Coronary artery (tissue), 2 donors: Measurements from ENCODE around the gene CALM3.
A peak's percentile ranks its signal among the peaks of the same experiment; 100 is the strongest.

Experiments
- DNase-seq: peaks from one replicate; pipeline ENCODE4 v3.0.0-alpha.2; 2017; ENCODE audit warnings: low spot score
- H3K27ac ChIP-seq, 2 donors: fragments of 200-600 bp; sonication (generic); one replicate each; pipeline ENCODE4 v1.5.1; 2016 to 2019
- H3K4me3 ChIP-seq: fragments of 200-600 bp; sonication (generic); 2 replicates; pipeline ENCODE4 v1.5.1; 2016; ENCODE audit warnings: mild to moderate bottlenecking, moderate library complexity
- TF ChIP-seq, protein P1 (sequence below): fragments of 200-600 bp; sonication (generic); IDR thresholded peaks from one replicate; pipeline ENCODE4 v1.5.1; 2019; ENCODE audit warnings: antibody characterized with exemption

The CALM3 gene

DNA sequence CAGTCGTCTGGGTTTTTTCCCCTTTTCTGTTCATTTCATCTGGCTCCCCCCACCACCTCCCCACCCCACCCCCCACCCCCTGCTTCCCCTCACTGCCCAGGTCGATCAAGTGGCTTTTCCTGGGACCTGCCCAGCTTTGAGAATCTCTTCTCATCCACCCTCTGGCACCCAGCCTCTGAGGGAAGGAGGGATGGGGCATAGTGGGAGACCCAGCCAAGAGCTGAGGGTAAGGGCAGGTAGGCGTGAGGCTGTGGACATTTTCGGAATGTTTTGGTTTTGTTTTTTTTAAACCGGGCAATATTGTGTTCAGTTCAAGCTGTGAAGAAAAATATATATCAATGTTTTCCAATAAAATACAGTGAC lies 9.3 kb downstream of the CALM3 start:
- peak overlapping the region in 1 of 2 donors; percentile 25 for H3K27ac ChIP-seq
- H3K4me3 ChIP-seq: no peak overlapping the region
- DNase-seq: no peak
- TF ChIP-seq, protein P1, sequence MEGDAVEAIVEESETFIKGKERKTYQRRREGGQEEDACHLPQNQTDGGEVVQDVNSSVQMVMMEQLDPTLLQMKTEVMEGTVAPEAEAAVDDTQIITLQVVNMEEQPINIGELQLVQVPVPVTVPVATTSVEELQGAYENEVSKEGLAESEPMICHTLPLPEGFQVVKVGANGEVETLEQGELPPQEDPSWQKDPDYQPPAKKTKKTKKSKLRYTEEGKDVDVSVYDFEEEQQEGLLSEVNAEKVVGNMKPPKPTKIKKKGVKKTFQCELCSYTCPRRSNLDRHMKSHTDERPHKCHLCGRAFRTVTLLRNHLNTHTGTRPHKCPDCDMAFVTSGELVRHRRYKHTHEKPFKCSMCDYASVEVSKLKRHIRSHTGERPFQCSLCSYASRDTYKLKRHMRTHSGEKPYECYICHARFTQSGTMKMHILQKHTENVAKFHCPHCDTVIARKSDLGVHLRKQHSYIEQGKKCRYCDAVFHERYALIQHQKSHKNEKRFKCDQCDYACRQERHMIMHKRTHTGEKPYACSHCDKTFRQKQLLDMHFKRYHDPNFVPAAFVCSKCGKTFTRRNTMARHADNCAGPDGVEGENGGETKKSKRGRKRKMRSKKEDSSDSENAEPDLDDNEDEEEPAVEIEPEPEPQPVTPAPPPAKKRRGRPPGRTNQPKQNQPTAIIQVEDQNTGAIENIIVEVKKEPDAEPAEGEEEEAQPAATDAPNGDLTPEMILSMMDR: no peak

DNA sequence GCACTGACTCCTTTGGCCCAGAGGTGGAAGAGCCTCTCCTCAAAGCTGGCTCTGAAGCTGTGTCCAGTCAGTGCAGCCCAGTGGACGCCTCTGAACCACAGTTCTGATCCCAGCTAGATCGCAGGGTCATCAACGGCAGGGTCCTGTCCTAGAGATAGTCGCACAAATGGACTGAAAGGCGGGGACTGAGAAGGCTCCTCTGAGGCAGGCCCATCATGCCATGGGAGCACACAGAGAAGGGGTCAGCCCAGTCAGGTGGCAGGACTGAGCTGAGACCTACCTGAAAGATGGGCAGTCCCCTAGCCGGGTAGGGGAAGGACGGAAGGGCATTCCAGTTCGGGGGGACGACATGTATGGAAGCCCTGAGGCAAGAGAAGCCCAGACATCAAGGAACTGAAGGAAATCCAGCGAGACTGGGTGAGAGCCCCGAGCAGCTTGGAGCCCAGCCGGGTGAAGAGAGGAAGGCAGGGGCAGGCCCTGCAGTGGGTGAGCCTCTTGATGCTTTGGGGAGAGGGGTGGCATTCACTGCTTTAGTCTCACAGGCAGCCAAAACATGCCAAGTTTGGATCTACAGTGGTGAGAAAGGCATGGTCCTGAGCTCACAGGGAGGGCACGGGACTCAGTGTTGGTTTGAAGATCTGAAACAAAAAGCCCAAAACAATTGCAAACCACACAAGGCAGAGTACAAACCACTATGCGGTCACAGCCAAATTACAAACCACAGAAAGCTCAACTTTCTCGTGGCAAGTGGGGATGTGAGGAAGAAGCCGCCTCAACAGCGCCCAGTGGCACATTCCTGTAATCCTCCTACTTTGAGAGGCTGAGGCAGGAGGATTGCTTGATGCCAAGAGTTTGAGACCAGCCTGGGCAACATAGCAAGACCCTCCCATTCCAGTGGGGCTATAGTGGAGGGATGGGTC lies 10.0 kb downstream of the CALM3 start:
- no peak for DNase-seq
- TF ChIP-seq, protein P1: no peak
- H3K27ac ChIP-seq: peak overlapping the region in 1 of 2 donors; percentile 25
- no peak overlapping the region for H3K4me3 ChIP-seq

DNA sequence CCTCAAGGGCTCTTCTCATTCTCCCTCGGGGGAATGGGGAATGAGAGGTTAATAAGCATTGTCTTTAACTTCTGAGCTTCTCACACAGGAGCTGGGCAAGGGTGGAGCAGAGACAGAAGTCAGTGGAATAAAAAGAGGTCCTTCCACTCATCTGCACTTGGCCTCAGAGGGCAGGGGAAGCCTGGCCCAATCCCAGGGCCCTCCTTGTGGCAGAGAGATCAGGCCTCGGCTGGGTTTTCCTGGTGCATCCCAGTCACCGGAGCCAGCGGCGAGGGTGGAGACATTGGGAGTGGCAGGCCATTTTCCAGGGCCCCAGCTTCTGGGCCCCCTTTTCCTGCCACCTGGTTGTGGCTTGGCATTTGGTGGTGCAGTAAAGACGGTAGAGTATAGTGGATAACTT lies 10.6 kb downstream of the CALM3 start:
- TF ChIP-seq, protein P1: no peak
- DNase-seq: no peak
- H3K27ac ChIP-seq: no peak overlapping the region
- H3K4me3 ChIP-seq: no peak overlapping the region

DNA sequence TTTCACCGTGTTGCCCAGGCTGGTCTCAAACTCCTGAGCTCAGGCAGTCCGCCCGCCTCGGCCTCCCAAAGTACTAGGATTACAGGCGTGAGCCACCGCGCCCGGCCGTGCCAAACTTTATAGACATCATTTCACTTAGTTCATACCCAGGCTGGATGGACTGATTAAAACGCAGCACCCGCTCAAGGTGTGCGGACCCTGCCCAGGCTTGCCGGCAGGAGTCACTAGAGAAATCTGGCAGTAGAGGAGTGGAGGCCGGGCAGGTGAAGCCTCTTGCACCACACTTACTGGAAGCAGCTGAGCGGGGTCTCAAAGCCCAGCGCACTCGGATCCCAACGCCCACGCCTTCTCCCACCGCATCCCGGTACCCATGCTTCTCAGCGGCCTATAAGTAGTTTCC lies 12.4 kb downstream of the CALM3 start:
- TF ChIP-seq, protein P1: no peak
- H3K4me3 ChIP-seq: no peak overlapping the region
- no peak overlapping the region for H3K27ac ChIP-seq
- no peak for DNase-seq

DNA sequence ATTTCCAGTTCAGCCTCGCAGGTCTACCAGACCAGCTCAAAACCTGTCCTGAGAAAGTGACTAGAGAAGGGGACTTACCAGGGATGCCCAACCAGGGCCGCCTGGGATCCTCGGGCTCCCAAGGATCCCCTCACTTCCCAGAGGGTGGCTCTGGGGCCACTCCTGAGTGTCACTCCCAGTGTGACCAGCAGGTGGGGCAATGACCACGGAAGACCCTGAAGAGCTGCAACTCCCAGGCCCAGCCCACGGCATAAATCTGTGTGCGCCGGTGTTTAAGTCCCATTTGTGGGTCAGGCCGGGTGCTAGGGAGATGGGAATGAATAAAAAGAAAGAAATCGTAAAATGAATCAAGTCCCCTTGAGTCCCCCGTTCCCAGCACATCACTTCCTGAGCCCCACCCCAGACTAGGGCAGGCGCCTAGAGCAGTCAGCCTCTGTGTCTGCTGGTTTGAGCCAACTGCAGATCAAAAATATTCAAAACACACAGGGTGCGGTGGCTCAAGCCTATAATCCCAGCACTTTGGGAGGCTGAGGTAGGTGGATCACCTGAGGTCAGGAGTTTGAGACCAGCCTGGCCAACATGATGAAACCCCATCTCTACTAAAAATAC lies 13.1 kb downstream of the CALM3 start:
- TF ChIP-seq, protein P1: peak; percentile 83
- no peak for DNase-seq
- Histone ChIP-seq H3K27ac (peak overlapping the region in 1 of 2 donors; percentile 1), H3K4me3 (no peak overlapping the region)

DNA sequence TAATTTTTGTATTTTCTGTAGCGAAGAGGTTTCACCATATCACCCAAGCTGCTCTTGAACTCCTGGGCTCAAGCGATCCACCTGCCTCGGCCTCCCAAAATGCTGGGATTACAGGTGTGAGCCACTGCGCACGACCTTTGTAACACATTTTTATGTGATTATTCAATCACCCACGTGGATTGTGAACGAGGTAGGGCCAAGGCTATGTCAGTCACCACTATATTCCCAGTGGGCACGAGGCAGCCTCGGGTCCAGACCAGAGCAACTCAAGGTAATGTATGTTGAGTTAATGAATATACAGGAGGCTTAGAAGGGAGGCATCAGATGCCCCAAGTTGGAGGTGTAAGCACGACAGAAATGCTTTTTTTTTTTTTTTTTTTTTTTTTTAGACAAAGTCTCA lies 14.8 kb downstream of the CALM3 start:
- H3K4me3 ChIP-seq: no peak overlapping the region
- no peak for DNase-seq

More for the DNA sequence above, 14.8 kb downstream of the CALM3 start:
- TF ChIP-seq, protein P1: no peak
- H3K27ac ChIP-seq: no peak overlapping the region
